Skeletal muscle tissue (tissue), 4 donors: ENCODE results near the gene DRD1. TPM values are rescaled to one million over a fixed set of nuclear protein-coding genes. Genes with fewer than 3 reads are reported as not detected.

ENCODE experiments used
- H3K27ac ChIP-seq: one replicate; pipeline ENCODE4 v1.7.0; 2013; ENCODE audit warnings: mild to moderate bottlenecking, low read depth, low read length, inconsistent platforms
- H3K27me3 ChIP-seq, 3 donors: one replicate each; pipeline ENCODE4 v1.7.0; 2013; ENCODE audit warnings: low read length in 3 of 3; ENCODE audit not compliant: control insufficient read depth in 3 of 3, insufficient read depth in 3 of 3
- H3K36me3 ChIP-seq, 3 donors: one replicate each; pipeline ENCODE4 v1.7.0; 2013; ENCODE audit warnings: low read length in 3 of 3; ENCODE audit not compliant: control insufficient read depth in 3 of 3, insufficient read depth in 3 of 3
- H3K4me1 ChIP-seq, 3 donors: one replicate each; pipeline ENCODE4 v1.7.0; 2013; ENCODE audit warnings: low read length in 3 of 3, mild to moderate bottlenecking in 3 of 3; ENCODE audit not compliant: control insufficient read depth in 3 of 3, insufficient read depth in 3 of 3
- H3K4me3 ChIP-seq, 3 donors: one replicate each; pipeline ENCODE4 v1.7.0; 2013; ENCODE audit warnings: low read length in 3 of 3
- H3K9ac ChIP-seq, 3 donors: one replicate each; pipeline ENCODE4 v1.7.0; 2013; ENCODE audit warnings: low read length in 3 of 3, mild to moderate bottlenecking in 3 of 3, moderate library complexity in 2 of 3, low read depth in 1 of 3
- H3K9me3 ChIP-seq, 3 donors: one replicate each; pipeline ENCODE4 v1.7.0; 2013; ENCODE audit warnings: low read length in 3 of 3; ENCODE audit not compliant: control insufficient read depth in 3 of 3
- total RNA-seq: library from RNA; depleted of rRNA; stranded (reverse); fragments of >200 nt; gene quantifications from one replicate; pipeline ENCODE4 v1.2.3, GENCODE V29; 2014
- donor health status: Osteomylitis.

The DRD1 gene
- total RNA-seq, 1 donor from 2014 or later, result not detected

GRCh38 chr5:175483337-175483736, 39.4 kb upstream of the DRD1 start:
- H3K4me1 ChIP-seq, result peaks cover 5 to 13% (median 9%) of the 10 kb centered on the region in 3 donors
- no peaks in the 10 kb centered on the region for H3K9me3 ChIP-seq
- no peak overlapping the region for H3K27ac ChIP-seq
- no peak overlapping the region for H3K9ac ChIP-seq
- H3K4me3 ChIP-seq, result no peak overlapping the region
- H3K27me3 ChIP-seq, result no peaks in the 10 kb centered on the region
- H3K36me3 ChIP-seq, result peaks cover 3 to 12% (median 11%) of the 10 kb centered on the region in 3 donors

GRCh38 chr5:175479125-175479881, 35.3 kb upstream of the DRD1 start:
- Histone ChIP-seq H3K36me3 (peaks cover 3 to 6% (median 5%) of the 10 kb centered on the region in 3 donors), H3K4me1 (peaks cover 5 to 14% (median 13%) of the 10 kb centered on the region in 3 donors), H3K27ac (peak overlapping the region; percentile 42), H3K27me3 (no peaks in the 10 kb centered on the region), H3K9me3 (no peaks in the 10 kb centered on the region), H3K9ac (peak overlapping the region; percentile 81 to 92 (median 88)), H3K4me3 (peak overlapping the region; percentile 92 to 95 (median 93))

GRCh38 chr5:175478384-175479124, 34.6 kb upstream of the DRD1 start, which contains the start of gene SFXN1:
Gene SFXN1 (plus strand): TSS chr5:175478560. CDS start chr5:175492104, 13,544 bp downstream.
- Histone ChIP-seq H3K27ac (peak within 1 kb of the TSS; percentile 42), H3K4me3 (peak within 1 kb of the TSS; percentile 92 to 95 (median 93)), H3K9me3 (no peaks in the 10 kb centered on the region), H3K36me3 (peaks cover 0 to 2% (median 0%) of the 10 kb centered on the region in 3 donors), H3K27me3 (no peaks in the 10 kb centered on the region), H3K4me1 (peaks cover 5 to 14% (median 13%) of the 10 kb centered on the region in 3 donors), H3K9ac (peak within 1 kb of the TSS; percentile 81 to 92 (median 88))

- Histone ChIP-seq H3K27ac (no peak overlapping the region), H3K9ac (peak overlapping the region; percentile 81 to 92 (median 88))
These were observed 34.0 kb upstream of the DRD1 start for GRCh38 chr5:175478008-175478383.

GRCh38 chr5:175477440-175477839, 33.5 kb upstream of the DRD1 start:
- Histone ChIP-seq H3K36me3 (no peaks in the 10 kb centered on the region), H3K4me3 (no peak overlapping the region), H3K27me3 (no peaks in the 10 kb centered on the region)

More at GRCh38 chr5:175478008-175478383, 34.0 kb upstream of the DRD1 start:
- H3K4me1 ChIP-seq, result peaks cover 5 to 14% (median 13%) of the 10 kb centered on the region in 3 donors
- peak overlapping the region; percentile 70 to 93 (median 92) for H3K4me3 ChIP-seq
- no peaks in the 10 kb centered on the region for H3K36me3 ChIP-seq
- H3K27me3 ChIP-seq, result no peaks in the 10 kb centered on the region
- no peaks in the 10 kb centered on the region for H3K9me3 ChIP-seq

GRCh38 chr5:175475248-175475647, 31.3 kb upstream of the DRD1 start:
- Histone ChIP-seq H3K27me3 (no peaks in the 10 kb centered on the region), H3K4me1 (peaks cover 5 to 13% (median 12%) of the 10 kb centered on the region in 3 donors), H3K9ac (no peak overlapping the region), H3K9me3 (no peaks in the 10 kb centered on the region), H3K4me3 (no peak overlapping the region), H3K36me3 (no peaks in the 10 kb centered on the region), H3K27ac (no peak overlapping the region)

More at GRCh38 chr5:175477440-175477839, 33.5 kb upstream of the DRD1 start:
- Histone ChIP-seq H3K9ac (no peak overlapping the region), H3K9me3 (no peaks in the 10 kb centered on the region), H3K4me1 (peaks cover 5 to 14% (median 13%) of the 10 kb centered on the region in 3 donors), H3K27ac (no peak overlapping the region)

- Histone ChIP-seq H3K36me3 (no peaks in the 10 kb centered on the region), H3K9me3 (no peaks in the 10 kb centered on the region), H3K4me1 (no peaks in the 10 kb centered on the region), H3K4me3 (no peak overlapping the region), H3K27me3 (no peaks in the 10 kb centered on the region), H3K9ac (no peak overlapping the region), H3K27ac (no peak overlapping the region)
These were observed 28.4 kb upstream of the DRD1 start for GRCh38 chr5:175472378-175472777.

GRCh38 chr5:175471628-175472027, 27.6 kb upstream of the DRD1 start:
- Histone ChIP-seq H3K27ac (no peak overlapping the region), H3K9me3 (no peaks in the 10 kb centered on the region), H3K9ac (no peak overlapping the region), H3K4me1 (no peaks in the 10 kb centered on the region), H3K4me3 (no peak overlapping the region), H3K36me3 (no peaks in the 10 kb centered on the region), H3K27me3 (no peaks in the 10 kb centered on the region)

GRCh38 chr5:175471196-175471595, 27.2 kb upstream of the DRD1 start:
- Histone ChIP-seq H3K9ac (no peak overlapping the region), H3K27ac (no peak overlapping the region), H3K9me3 (no peaks in the 10 kb centered on the region), H3K4me1 (peaks cover 0 to 3% (median 0%) of the 10 kb centered on the region in 3 donors), H3K4me3 (no peak overlapping the region), H3K27me3 (peaks cover 0 to 3% (median 2%) of the 10 kb centered on the region in 3 donors), H3K36me3 (no peaks in the 10 kb centered on the region)

- Histone ChIP-seq H3K4me3 (no peak overlapping the region), H3K27me3 (peaks cover 0 to 3% (median 2%) of the 10 kb centered on the region in 3 donors), H3K9me3 (no peaks in the 10 kb centered on the region), H3K27ac (no peak overlapping the region), H3K4me1 (peaks cover 0 to 5% (median 0%) of the 10 kb centered on the region in 3 donors), H3K36me3 (no peaks in the 10 kb centered on the region), H3K9ac (no peak overlapping the region)
These were observed 26.8 kb upstream of the DRD1 start for GRCh38 chr5:175470781-175471180.
